ENCODE measurements around the gene MACROD2. TPM values are rescaled to one million over a fixed set of nuclear protein-coding genes. Genes with fewer than 3 reads are reported as not detected.

MACROD2 gene
- total and polyA plus RNA-seq, 2 of the 4 experiments (the other 2 are of a cell fraction) = not detected

DNA sequence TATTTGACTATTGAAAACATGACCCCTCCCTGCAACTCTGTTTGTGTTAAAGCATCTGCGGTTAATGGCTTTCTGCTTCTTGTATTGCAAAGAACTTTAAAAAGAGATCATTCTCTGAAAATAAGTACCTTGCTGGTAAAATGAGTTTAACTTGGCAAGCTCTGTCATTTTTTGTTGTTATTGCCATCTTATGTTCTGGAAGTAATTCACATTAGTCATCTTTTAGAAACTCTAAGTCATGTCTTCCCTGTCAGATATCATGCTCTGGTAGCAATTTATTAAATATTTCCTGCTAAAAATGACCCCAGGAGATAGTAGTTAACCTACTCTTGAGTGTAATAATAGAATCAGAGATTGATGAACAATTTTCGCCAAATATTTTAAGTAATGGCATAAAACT is 1687.4 kb downstream of the MACROD2 start:
- no peak overlapping the region for H2BK20ac ChIP-seq (ENCODE audit: low read depth, low read length)
- H3K4me2 ChIP-seq (ENCODE audit: low read depth, low read length) = no peak overlapping the region
- DNase-seq (no peak), ATAC-seq (ENCODE audit: low read depth) (no peak)
- H2BK120ac ChIP-seq (ENCODE audit: low read depth, low read length) = no peak overlapping the region
- no peak overlapping the region for H3K14ac ChIP-seq (replicated peaks; ENCODE audit: low read depth, low read length)
- in situ Hi-C loops (cut with MboI; ENCODE audit: low sequenced_read_pairs) (no loop called here), intact Hi-C loops (cut with micrococcal nuclease) (no loop called here), dilution Hi-C loops (cut with HindIII; ENCODE audit: low sequenced_read_pairs, unreplicated experiment) (no loop called here)
- no peak overlapping the region for H4K91ac ChIP-seq (ENCODE audit: insufficient read depth, low read depth, low read length)
- H3K4me1 ChIP-seq (ENCODE audit: control insufficient read depth, insufficient read depth, low read length) = no peaks in the 10 kb centered on the region
- H4K8ac ChIP-seq (ENCODE audit: low read depth in 2 of 2, low read length in 2 of 2) = no peak overlapping the region
- no CpG with 5 or more reads among the region's 2 CpGs for WGBS, 2 experiments (ENCODE audit: extremely low coverage in 2 of 2, insufficient read length in 1 of 2)
- no peaks in the 10 kb centered on the region for H4K20me1 ChIP-seq (ENCODE audit: insufficient read depth, low read length)
- no peaks in the 10 kb centered on the region for H3K36me3 ChIP-seq (ENCODE audit: control insufficient read depth, insufficient read depth, low read length)
- H2BK15ac ChIP-seq (ENCODE audit: low read depth, low read length) = no peak overlapping the region
- TF ChIP-seq NFE2L2 (IDR thresholded peaks at IDR 0.05; ENCODE audit: low read depth, low read length) (no peak), BHLHE40 (IDR thresholded peaks at IDR 0.05; ENCODE audit: low read depth, low read length) (no peak), RAD21 (IDR thresholded peaks at IDR 0.05; ENCODE audit: low read length) (no peak), RFX5 (IDR thresholded peaks at IDR 0.05; ENCODE audit: low read depth, low read length) (no peak), RCOR1 (IDR thresholded peaks at IDR 0.05; ENCODE audit: insufficient replicate concordance, low read length) (no peak), POLR2A (IDR thresholded peaks at IDR 0.05; ENCODE audit: low read depth, low read length) (no peak), MXI1 (IDR thresholded peaks at IDR 0.05; ENCODE audit: borderline replicate concordance, low read depth, low read length) (no peak), CEBPB (IDR thresholded peaks at IDR 0.05; ENCODE audit: low read depth, low read length) (no peak), FOS (IDR thresholded peaks at IDR 0.05; ENCODE audit: low read depth, low read length) (no peak)
- ChIA-PET POLR2A (ENCODE audit: unreplicated experiment) (no interaction called here), CTCF (interaction anchor here (1.5 kb wide), 1 partner anchor 20 kb away, joined by 3 read pairs; no protein-coding TSS in a partner anchor)
- H3K79me1 ChIP-seq (ENCODE audit: low read depth in 1 of 2, low read length in 2 of 2) = no peaks in the 10 kb centered on the region
- no peak overlapping the region for H4K5ac ChIP-seq (ENCODE audit: low read depth, low read length)
- no peak overlapping the region for H2AK5ac ChIP-seq (ENCODE audit: low read depth, low read length)
- H2AK9ac ChIP-seq (replicated peaks; ENCODE audit: low read depth, low read length, poor library complexity) = no peak overlapping the region
- no peaks in the 10 kb centered on the region for H3K27me3 ChIP-seq (ENCODE audit: control insufficient read depth, insufficient read depth, low read length)
- no peak overlapping the region for H3K9ac ChIP-seq (ENCODE audit: low read depth, low read length)
- no peak overlapping the region for H3K18ac ChIP-seq (ENCODE audit: low read depth, low read length)
- no peak overlapping the region for H3K4ac ChIP-seq (ENCODE audit: low read depth, low read length)
- BruUV-seq (replicated peaks) = no TSS peak
- no peak overlapping the region for H3K27ac ChIP-seq (ENCODE audit: insufficient read depth, low read length)
- H3K4me3 ChIP-seq (ENCODE audit: insufficient read depth, low read depth, low read length) = no peak overlapping the region
- H3K56ac ChIP-seq (ENCODE audit: extremely low read depth, insufficient read depth, low read length) = no peak overlapping the region
- no peak overlapping the region for H2AFZ ChIP-seq (replicated peaks; ENCODE audit: low read length, poor library complexity)
- H3K9me3 ChIP-seq (ENCODE audit: control insufficient read depth, insufficient read depth, low read length) = no peaks in the 10 kb centered on the region
- no peak overlapping the region for H3K23ac ChIP-seq (ENCODE audit: low read depth, low read length)
- no peaks in the 10 kb centered on the region for H3K9me1 ChIP-seq (ENCODE audit: insufficient read depth, low read length)
- H2BK5ac ChIP-seq (ENCODE audit: low read depth, low read length, poor library complexity, severe bottlenecking) = no peak overlapping the region

Measured in IMR-90 (cell line).